GM12891 (cell line): ENCODE data around the gene AMFR.

ENCODE experiments used
- POLR2A ChIP-seq: IDR thresholded peaks from 2 replicates; pipeline ENCODE4 v1.6.1; 2011; ENCODE audit warnings: low read depth, low read length, control low read depth
- POLR2AphosphoS5 ChIP-seq: IDR thresholded peaks from 2 replicates; pipeline ENCODE4 v1.6.1; 2011; ENCODE audit warnings: low read depth, low read length, control low read depth
- TAF1 ChIP-seq: IDR thresholded peaks from 2 replicates; pipeline ENCODE4 v1.6.1; 2011; ENCODE audit warnings: low read depth, low read length, control low read depth

- TF ChIP-seq POLR2A, result no peak
- TF ChIP-seq POLR2AphosphoS5, result no peak
- TF ChIP-seq TAF1, result no peak
These were observed 90.6 kb downstream of the AMFR start for GRCh38 chr16:56334761-56335160.
